Esophagus squamous epithelium (tissue), 5 donors: ENCODE results near the gene NIN. TPM values are rescaled to one million over a fixed set of nuclear protein-coding genes. Genes with fewer than 3 reads are reported as not detected.

ENCODE experiments used
- DNase-seq: peaks from one replicate; lab custom pipeline; 2025; lab: John Stamatoyannopoulos, UW
- H3K27ac ChIP-seq, 4 donors: fragments of 200-600 bp; sonication (generic); one replicate each; pipeline ENCODE4 v1.5.1; 2016 to 2019; ENCODE audit warnings: mild to moderate bottlenecking in 1 of 4
- H3K27me3 ChIP-seq, 4 donors: fragments of 200-600 bp; sonication (generic); 1 replicate in 3 of 4; 2 replicates in 1 of 4; pipeline versions ENCODE4 v1.5.1 to v1.6.0; 2017 to 2021; ENCODE audit warnings: antibody characterized with exemption in 1 of 4
- H3K36me3 ChIP-seq, 3 donors: fragments of 200-600 bp; sonication (generic); one replicate each; pipeline ENCODE4 v1.5.1; 2016 to 2019
- H3K4me1 ChIP-seq, 3 donors: fragments of 200-600 bp; sonication (generic); one replicate each; pipeline ENCODE4 v1.5.1; 2017 to 2019
- H3K4me3 ChIP-seq, 4 donors: fragments of 200-600 bp; sonication (generic); 1 replicate in 3 of 4; 2 replicates in 1 of 4; pipeline ENCODE4 v1.5.1; 2016 to 2019; ENCODE audit warnings: mild to moderate bottlenecking in 2 of 4, moderate library complexity in 1 of 4
- H3K9me3 ChIP-seq, 3 donors: fragments of 200-600 bp; sonication (generic); one replicate each; pipeline ENCODE4 v1.5.1; 2016 to 2019
- CTCF ChIP-seq, 6 experiments: fragments of 450-650 bp in 4 of 6; fragments of 200-600 bp in 2 of 6; sonication (generic) in 2 of 6; IDR thresholded peaks; one replicate each; pipeline ENCODE4 v1.5.1; 2016 to 2019; ENCODE audit warnings: antibody characterized with exemption in 6 of 6, mild to moderate bottlenecking in 4 of 6, moderate library complexity in 4 of 6
- POLR2A ChIP-seq, 4 donors: fragments of 450-650 bp; IDR thresholded peaks; one replicate each; pipeline ENCODE4 v1.6.1; 2017; ENCODE audit warnings: antibody characterized with exemption in 4 of 4, mild to moderate bottlenecking in 4 of 4, moderate library complexity in 3 of 4
- WGBS, 2 donors: methylation state at CpG; one replicate each; pipeline ENCODE4 v1.1.5; 2018; 5-methylcytosine and 5-hydroxymethylcytosine counted together
- intact Hi-C: fragments of 100-400 bp; cut with DNase I; formaldehyde crosslinking; loops from one replicate; pipeline ENCODE4 v1.15.0; 2022
- total RNA-seq, 4 donors: library from RNA; depleted of rRNA; stranded (reverse); fragments of >200 nt; gene quantifications; one replicate each; pipeline ENCODE4 v1.1.0, GENCODE V29; 2016
- donor health status: DM: yes; HTN: yes; CAD: no.

Gene NIN
- total RNA-seq, 4 donors from 2014 or later, result 12.2 to 36.8 (median 24.5) TPM

- peaks cover 0 to 21% (median 0%) of the 10 kb centered on the region in 3 donors for H3K36me3 ChIP-seq
- H3K4me3 ChIP-seq, result no peak overlapping the region
- no peak for DNase-seq
- no peaks in the 10 kb centered on the region for H3K27me3 ChIP-seq
- no peak overlapping the region for H3K27ac ChIP-seq
- peaks cover 0 to 12% (median 0%) of the 10 kb centered on the region in 3 donors for H3K4me1 ChIP-seq
- TF ChIP-seq POLR2A (IDR thresholded peaks at IDR 0.05), result no peak
- TF ChIP-seq CTCF (IDR thresholded peaks at IDR 0.05), result no peak
- intact Hi-C loops, result no loop called here
- WGBS, 2 donors, result 91 to 95% methylated on average over 2 of the region's 2 CpGs
- H3K9me3 ChIP-seq, result no peaks in the 10 kb centered on the region
Measured at GRCh38 chr14:50798048-50798421, 32.9 kb downstream of the NIN start.

- no peak for DNase-seq
- WGBS, 2 donors, result 66 to 72% methylated on average over 6 of the region's 6 CpGs
- H3K9me3 ChIP-seq, result no peaks in the 10 kb centered on the region
- no peaks in the 10 kb centered on the region for H3K27me3 ChIP-seq
- no peak overlapping the region for H3K27ac ChIP-seq
- no peak overlapping the region for H3K4me3 ChIP-seq
- peaks cover 0 to 25% (median 3%) of the 10 kb centered on the region in 3 donors for H3K36me3 ChIP-seq
- TF ChIP-seq CTCF (IDR thresholded peaks at IDR 0.05) (no peak), POLR2A (IDR thresholded peaks at IDR 0.05) (no peak)
- H3K4me1 ChIP-seq, result peaks cover 0 to 12% (median 0%) of the 10 kb centered on the region in 3 donors
- intact Hi-C loops, result no loop called here
Measured at GRCh38 chr14:50797250-50798047, 33.5 kb downstream of the NIN start.

GRCh38 chr14:50796390-50796789 is 34.6 kb downstream of the NIN start:
- Histone ChIP-seq H3K27ac (no peak overlapping the region), H3K4me3 (no peak overlapping the region), H3K27me3 (no peaks in the 10 kb centered on the region), H3K9me3 (no peaks in the 10 kb centered on the region), H3K4me1 (peaks cover 0 to 12% (median 0%) of the 10 kb centered on the region in 3 donors), H3K36me3 (peaks cover 0 to 36% (median 4%) of the 10 kb centered on the region in 3 donors)
- 80 to 81% methylated on average over 6 of the region's 6 CpGs for WGBS, 2 donors
- intact Hi-C loops, result no loop called here
- DNase-seq, result no peak
- no peak for TF ChIP-seq CTCF (IDR thresholded peaks at IDR 0.05)

GRCh38 chr14:50795909-50796308 is 35.1 kb downstream of the NIN start:
- no peaks in the 10 kb centered on the region for H3K9me3 ChIP-seq
- peaks cover 0 to 41% (median 4%) of the 10 kb centered on the region in 3 donors for H3K36me3 ChIP-seq
- H3K4me3 ChIP-seq, result no peak overlapping the region
- WGBS, 2 donors, result 78 to 87% methylated on average over 3 of the region's 3 CpGs
- TF ChIP-seq POLR2A (IDR thresholded peaks at IDR 0.05) (no peak), CTCF (IDR thresholded peaks at IDR 0.05) (no peak)
- H3K27me3 ChIP-seq, result no peaks in the 10 kb centered on the region
- H3K4me1 ChIP-seq, result peaks cover 0 to 12% (median 0%) of the 10 kb centered on the region in 3 donors
- intact Hi-C loops, result no loop called here
- H3K27ac ChIP-seq, result no peak overlapping the region
- no peak for DNase-seq

GRCh38 chr14:50795142-50795541 is 35.8 kb downstream of the NIN start:
- 77 to 92% methylated on average over 7 of the region's 7 CpGs for WGBS, 2 donors
- H3K4me3 ChIP-seq, result no peak overlapping the region
- intact Hi-C loops, result no loop called here

More at GRCh38 chr14:50795142-50795541, 35.8 kb downstream of the NIN start:
- H3K9me3 ChIP-seq, result no peaks in the 10 kb centered on the region
- peaks cover 0 to 48% (median 4%) of the 10 kb centered on the region in 3 donors for H3K36me3 ChIP-seq
- no peaks in the 10 kb centered on the region for H3K27me3 ChIP-seq
- H3K4me1 ChIP-seq, result peaks cover 0 to 12% (median 0%) of the 10 kb centered on the region in 3 donors
- TF ChIP-seq CTCF (IDR thresholded peaks at IDR 0.05) (no peak), POLR2A (IDR thresholded peaks at IDR 0.05) (no peak)
- no peak overlapping the region for H3K27ac ChIP-seq
- no peak for DNase-seq
